AG04450 (cell line): ENCODE measurements around the gene HECW1. TPM values are rescaled to one million over a fixed set of nuclear protein-coding genes. Genes with fewer than 3 reads are reported as not detected.

Source experiments
- CTCF ChIA-PET: fragments of 300-600, 350-600 bp; formaldehyde crosslinking; extraction: SDS; loops from one replicate; lab custom pipeline; 2022; ENCODE audit warnings: antibody characterized with exemption, inconsistent platforms; lab: Charles Lee
- POLR2A ChIA-PET: fragments of 350-600 bp; formaldehyde crosslinking; extraction: SDS; loops from one replicate; lab custom pipeline; 2021; ENCODE audit warnings: antibody characterized with exemption, inconsistent platforms; lab: Yijun Ruan, JAX
- DNase-seq: peaks from one replicate; pipeline ENCODE4 v3.0.0-alpha.2; 2011; ENCODE audit warnings: low read depth, low spot score
- H3K27ac ChIP-seq: one replicate; pipeline ENCODE4 v1.5.1; 2012; ENCODE audit warnings: low read depth, low read length, control low read depth
- H3K27me3 ChIP-seq: one replicate; pipeline ENCODE4 v1.6.0; 2012; ENCODE audit warnings: low read length; ENCODE audit not compliant: control insufficient read depth, insufficient read depth
- H3K4me3 ChIP-seq: 2 replicates; pipeline ENCODE4 v1.5.1; 2011; ENCODE audit warnings: mild to moderate bottlenecking, low read depth, low read length, control low read depth
- H3K9me3 ChIP-seq: 2 replicates; pipeline ENCODE4 v1.5.1; 2012; ENCODE audit warnings: low read length; ENCODE audit not compliant: control insufficient read depth, insufficient read depth
- CTCF ChIP-seq: IDR thresholded peaks from 2 replicates; pipeline ENCODE4 v1.5.1; 2011; ENCODE audit warnings: low read depth, low read length, control low read depth, inconsistent platforms
- polyA plus RNA-seq: library from polyadenylated mRNA; depleted of rRNA; stranded (reverse); fragments of >200 nt; gene quantifications from 2 replicates; pipeline ENCODE4 v1.2.3, GENCODE V29; 2011

The HECW1 gene
- polyA plus RNA-seq, 1 experiment, result 2.6 TPM

- ChIA-PET POLR2A (no interaction called here), CTCF (interaction anchor here (2.2 kb wide), 1 partner anchor 92 kb away, joined by 6 read pairs; the partner anchor contains the start of gene STK17A)
- no peak for TF ChIP-seq CTCF
- peaks cover 19% of the 10 kb centered on the region for H3K27me3 ChIP-seq
- H3K27ac ChIP-seq, result no peak overlapping the region
- no peak overlapping the region for H3K4me3 ChIP-seq
- H3K9me3 ChIP-seq, result no peaks in the 10 kb centered on the region
- DNase-seq, result no peak
Observed at GRCh38 chr7:43490016-43490415, 377.6 kb downstream of the HECW1 start.

GRCh38 chr7:43491123-43491522, 378.7 kb downstream of the HECW1 start:
- DNase-seq, result no peak
- CTCF ChIA-PET, result interaction anchor here (2.2 kb wide), 1 partner anchor 91 kb away, joined by 6 read pairs; the partner anchor contains the start of gene STK17A
- Histone ChIP-seq H3K27me3 (peaks cover 19% of the 10 kb centered on the region), H3K4me3 (no peak overlapping the region), H3K27ac (no peak overlapping the region), H3K9me3 (no peaks in the 10 kb centered on the region)
- POLR2A ChIA-PET, result no interaction called here
- TF ChIP-seq CTCF, result no peak

GRCh38 chr7:43491984-43492383, 379.5 kb downstream of the HECW1 start:
- TF ChIP-seq CTCF, result no peak
- CTCF ChIA-PET, result no interaction called here
- Histone ChIP-seq H3K27me3 (peaks cover 19% of the 10 kb centered on the region), H3K4me3 (no peak overlapping the region), H3K9me3 (no peaks in the 10 kb centered on the region), H3K27ac (no peak overlapping the region)
- POLR2A ChIA-PET, result no interaction called here
- no peak for DNase-seq

- Histone ChIP-seq H3K9me3 (no peaks in the 10 kb centered on the region), H3K27ac (no peak overlapping the region), H3K27me3 (peaks cover 25% of the 10 kb centered on the region), H3K4me3 (no peak overlapping the region)
- DNase-seq, result no peak
- TF ChIP-seq CTCF, result no peak
- ChIA-PET POLR2A (no interaction called here), CTCF (no interaction called here)
Observed at GRCh38 chr7:43492896-43493295, 380.4 kb downstream of the HECW1 start.

- no peak for TF ChIP-seq CTCF
- POLR2A ChIA-PET, result no interaction called here
- peaks cover 28% of the 10 kb centered on the region for H3K27me3 ChIP-seq
Observed at GRCh38 chr7:43495572-43495971, 383.1 kb downstream of the HECW1 start.

More at GRCh38 chr7:43495572-43495971, 383.1 kb downstream of the HECW1 start:
- Histone ChIP-seq H3K4me3 (no peak overlapping the region), H3K9me3 (no peaks in the 10 kb centered on the region), H3K27ac (no peak overlapping the region)
- CTCF ChIA-PET, result no interaction called here
- DNase-seq, result no peak
